Mesenteric fat pad (tissue), 1 donor: ENCODE results near the gene TGFA. TPM values are rescaled to one million over a fixed set of nuclear protein-coding genes. Genes with fewer than 3 reads are reported as not detected.

ENCODE experiments used
- DNase-seq: peaks from one replicate; pipeline ENCODE4 v3.0.0-alpha.2; 2020; ENCODE audit warnings: low spot score
- long read RNA-seq: library from polyadenylated mRNA; unstranded; transcript quantifications from one replicate; pipeline ENCODE4 v2.0.0, GENCODE V29; 2020
- total RNA-seq: library from RNA; stranded (reverse); fragmentation: NEBNext Ultra II Directional; extraction: Animal tissue kit (Norgen Biotek cat#: 25700); gene quantifications from one replicate; pipeline ENCODE4 v1.2.1, GENCODE V29; 2021
- donor health status: DM: yes; HTN: yes; CAD: no.

The TGFA gene
- 2.2 TPM for total RNA-seq
- long read RNA-seq, partial matches to known transcripts, result 0 of 1 reads
- long read RNA-seq, other reads (novel, unspliced or antisense), result 1 of 1 reads

- DNase-seq, result peak; percentile 92
These were observed at the start of gene TGFA for GRCh38 chr2:70553584-70554337. TSS of gene TGFA (minus strand) at chr2:70553826. CDS start at chr2:70553767, 59 bp downstream.

- DNase-seq, result no peak
These were observed 49.4 kb upstream of the TGFA start for GRCh38 chr2:70603066-70603465.

DNA sequence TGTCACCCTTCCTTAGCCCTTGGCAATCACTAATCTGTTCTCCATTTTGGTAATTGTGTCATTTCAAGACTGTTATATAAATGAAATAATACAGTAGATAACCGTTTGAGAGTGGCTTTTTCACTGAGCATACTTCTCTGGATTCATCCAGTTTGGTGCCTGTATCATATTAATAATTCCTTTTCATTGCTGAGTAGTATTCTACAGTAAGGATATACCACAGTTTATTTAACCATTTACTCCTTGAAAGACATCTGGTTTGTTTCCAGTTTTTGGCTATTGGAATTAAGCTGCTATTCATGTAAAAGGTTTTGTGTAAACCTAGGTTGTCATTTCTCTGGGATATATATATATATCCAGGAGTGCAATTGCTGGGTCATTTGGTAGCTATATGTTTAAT is 44.6 kb upstream of the TGFA start:
- no peak for DNase-seq

GRCh38 chr2:70596739-70597138 is 43.1 kb upstream of the TGFA start:
- no peak for DNase-seq

- no peak for DNase-seq
These were observed 42.7 kb upstream of the TGFA start for GRCh38 chr2:70596293-70596692.

- no peak for DNase-seq
These were observed 29.5 kb upstream of the TGFA start for GRCh38 chr2:70583091-70583490.

- DNase-seq, result no peak
These were observed 26.7 kb upstream of the TGFA start for GRCh38 chr2:70580352-70580751.

- no peak for DNase-seq
These were observed 21.0 kb upstream of the TGFA start for GRCh38 chr2:70574618-70575017.

- no peak for DNase-seq
These were observed 20.5 kb upstream of the TGFA start for GRCh38 chr2:70574109-70574508.

DNA sequence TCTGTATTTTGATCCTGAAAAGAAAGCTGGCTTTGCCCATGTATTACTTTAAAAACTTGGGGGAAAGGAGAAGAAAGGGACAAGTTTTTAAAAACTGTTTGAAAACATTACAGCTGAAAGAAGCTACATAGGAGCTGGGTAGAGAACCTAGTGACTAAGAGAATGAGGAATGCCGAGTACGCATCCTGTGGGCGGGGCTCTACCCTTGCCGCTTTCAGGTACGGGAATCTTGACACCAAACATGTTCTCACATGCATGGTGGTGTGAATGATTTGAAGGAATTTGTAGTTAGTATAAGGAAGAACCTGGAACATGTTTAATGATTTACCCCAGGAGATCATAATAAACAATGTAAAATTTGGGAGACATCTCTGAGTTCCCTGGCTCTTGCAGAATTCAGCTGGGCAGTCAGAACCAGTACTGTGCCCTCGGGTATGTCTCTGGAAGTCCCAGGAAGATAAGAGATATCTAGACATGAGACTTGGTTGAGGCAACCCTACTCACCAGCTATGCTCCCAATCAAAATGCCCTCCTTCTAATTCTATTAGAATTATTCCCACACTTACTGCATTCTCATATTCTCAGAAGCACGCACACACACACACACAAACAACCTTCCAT is 16.5 kb upstream of the TGFA start:
- no peak for DNase-seq

DNA sequence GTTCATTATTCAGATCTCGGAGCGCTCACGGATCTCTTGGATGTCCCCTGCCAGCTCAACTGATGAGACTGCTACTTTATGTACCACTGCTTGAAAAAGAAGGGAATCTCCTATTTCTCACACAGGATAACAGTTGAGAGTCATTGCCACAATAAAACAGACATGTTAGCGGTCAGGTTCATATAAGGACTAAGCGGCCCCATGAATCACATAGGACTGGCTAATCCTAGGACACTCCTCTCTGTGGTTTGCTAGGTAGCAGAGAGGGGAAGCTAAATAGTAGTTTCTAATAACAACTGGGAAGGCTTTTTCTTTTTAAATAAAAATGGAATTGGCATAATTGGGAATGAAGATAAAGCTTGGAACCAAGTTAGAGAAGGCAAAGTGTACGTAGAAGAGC is 15.9 kb upstream of the TGFA start:
- DNase-seq, result no peak

- no peak for DNase-seq
These were observed 13.3 kb upstream of the TGFA start for GRCh38 chr2:70566906-70567305.

- no peak for DNase-seq
These were observed 12.8 kb upstream of the TGFA start for GRCh38 chr2:70566464-70566863.

DNA sequence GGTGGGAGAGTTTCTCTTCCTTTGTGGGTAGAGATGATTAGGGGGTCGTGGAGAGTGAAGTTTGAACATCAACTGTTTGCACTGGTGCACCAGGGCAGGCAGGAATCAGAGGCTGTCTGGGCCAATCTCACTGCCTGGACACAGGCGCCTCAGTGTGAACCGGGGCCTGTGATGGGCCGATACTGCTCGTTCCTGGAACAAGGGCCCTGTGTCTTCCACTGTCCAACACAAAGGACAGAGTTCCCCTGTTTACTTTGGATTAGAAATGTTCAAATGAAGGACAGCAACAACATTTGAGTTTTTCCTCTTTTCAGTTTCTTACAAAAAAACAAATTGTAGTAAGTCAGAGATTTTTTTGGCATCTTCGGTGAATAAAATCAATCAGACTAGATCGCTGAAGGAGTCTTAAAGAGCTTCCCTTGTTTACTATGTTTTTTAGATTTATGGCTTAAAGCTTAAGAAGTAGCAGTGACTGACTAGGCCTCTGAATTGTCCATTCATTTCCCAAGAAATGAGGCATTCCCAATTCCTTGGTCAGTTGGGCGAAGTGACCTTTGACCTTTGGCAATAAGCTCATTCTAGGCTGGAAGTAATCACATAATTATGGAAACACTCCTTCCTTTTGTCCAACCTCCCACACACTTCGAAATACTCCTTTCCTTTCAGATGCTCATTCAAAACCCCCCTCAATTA is 11.6 kb upstream of the TGFA start:
- DNase-seq, result no peak

- DNase-seq, result no peak
These were observed 8.3 kb upstream of the TGFA start for GRCh38 chr2:70561893-70562292.

GRCh38 chr2:70560442-70560841 is 6.8 kb upstream of the TGFA start:
- DNase-seq, result no peak

GRCh38 chr2:70560040-70560439 is 6.4 kb upstream of the TGFA start:
- no peak for DNase-seq

- no peak for DNase-seq
These were observed 4.7 kb upstream of the TGFA start for GRCh38 chr2:70558195-70558808.

DNA sequence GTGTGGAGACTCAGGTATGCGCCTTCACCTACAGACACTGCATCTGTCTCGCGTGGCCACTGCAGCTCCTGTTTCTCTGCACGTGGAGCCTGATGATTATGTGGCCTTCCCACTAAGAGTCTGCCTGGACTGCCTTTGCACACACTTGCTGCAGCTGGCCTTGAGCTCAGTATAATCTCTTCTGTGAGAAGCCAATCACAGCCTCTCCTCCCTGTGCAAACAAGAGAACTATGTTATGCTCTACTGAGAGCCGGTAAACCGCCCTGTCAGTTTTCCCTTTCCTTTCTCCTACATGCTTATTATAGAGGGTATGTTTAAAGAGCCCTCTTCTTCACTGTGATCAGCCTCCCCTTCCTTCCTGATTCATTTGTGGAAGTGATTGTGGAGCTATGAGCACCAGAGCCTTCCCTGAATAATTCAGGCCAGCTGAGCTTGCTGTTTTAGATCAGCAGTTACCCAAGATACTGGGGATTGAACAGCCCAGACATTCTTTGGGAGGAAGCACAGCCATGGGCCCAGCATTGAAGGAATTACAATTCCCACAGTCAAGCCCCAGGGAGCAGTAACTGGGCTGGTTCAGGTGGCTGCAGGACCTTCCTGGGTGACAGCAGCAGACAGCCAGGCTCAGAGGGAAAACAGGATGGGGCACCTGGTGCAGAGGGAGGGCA is 3.7 kb upstream of the TGFA start:
- no peak for DNase-seq

DNA sequence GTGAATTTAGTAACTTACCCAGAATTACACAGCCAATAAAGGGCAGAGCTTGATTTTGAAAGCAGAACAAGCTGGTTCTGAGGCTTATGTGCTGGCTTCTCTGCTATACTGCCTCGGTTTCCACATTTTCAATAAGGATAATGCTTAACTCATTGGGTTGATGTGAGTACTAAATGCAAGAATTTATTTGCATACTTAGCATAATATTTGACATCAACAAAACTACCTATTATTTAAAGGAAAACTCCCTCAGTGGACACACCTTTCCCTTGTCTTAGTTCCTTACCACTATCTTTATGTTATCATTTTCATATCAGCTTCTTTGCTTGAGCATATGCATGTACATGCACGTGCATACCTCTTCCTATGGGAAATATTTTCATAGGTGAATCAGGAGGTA is 3.0 kb upstream of the TGFA start:
- DNase-seq, result no peak

DNA sequence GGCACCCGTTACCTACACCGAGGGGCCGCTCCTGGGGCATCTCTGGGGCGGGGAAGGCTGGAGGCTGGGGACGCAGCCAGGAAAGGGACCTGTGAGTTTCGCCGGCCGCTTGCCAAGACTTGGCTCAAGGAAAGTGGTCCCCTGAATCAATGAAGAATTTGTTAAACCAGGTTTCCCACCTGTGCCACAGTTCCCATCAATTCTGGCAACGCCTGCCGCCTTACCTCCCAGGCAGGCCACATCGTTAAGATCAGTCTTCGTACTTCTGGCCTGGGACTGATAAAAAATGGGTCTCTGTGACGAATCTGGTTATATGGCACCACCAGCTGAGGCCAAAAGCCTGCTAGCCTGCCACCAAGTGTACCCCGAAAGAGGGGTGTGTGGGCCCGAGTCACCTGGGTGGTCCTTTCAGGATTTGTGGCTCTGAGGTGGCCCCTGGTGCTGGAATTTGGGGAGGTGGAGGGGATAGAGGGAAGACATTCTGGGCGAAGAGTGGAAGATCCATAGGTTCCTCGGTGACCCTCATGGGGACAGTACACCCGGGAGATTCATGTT is 789 bp upstream of the TGFA start:
- DNase-seq, result no peak
